Endothelial cell of umbilical vein (primary cell): Measurements from ENCODE around the gene COL20A1. TPM values are rescaled to one million over a fixed set of nuclear protein-coding genes. Genes with fewer than 3 reads are reported as not detected.

Source experiments
- BruUV-seq: library from RNA; stranded (reverse); fragments of 400-500 nt; replicated peaks from 2 replicates; lab custom pipeline; 2021; lab: Mats Ljungman, UMichigan
- CTCF ChIA-PET: fragments of 300-600, 350-600 bp; sonication (Branson Sonifier 250); formaldehyde crosslinking; loops from one replicate; lab custom pipeline; 2021; ENCODE audit warnings: antibody characterized with exemption, inconsistent platforms; lab: Charles Lee
- POLR2A ChIA-PET: fragments of 300-600, 350-600 bp; sonication (Branson Sonifier 250); formaldehyde crosslinking; loops from one replicate; lab custom pipeline; 2021; ENCODE audit warnings: antibody characterized with exemption, inconsistent platforms; lab: Charles Lee
- DNase-seq: peaks from one replicate; pipeline ENCODE4 v3.0.0-alpha.2; 2011; ENCODE audit warnings: low read depth, low spot score
- FAIRE-seq: peaks from 2 replicates; lab custom pipeline; 2011; peaks lifted over from hg19 to GRCh38; lab: Jason Lieb, UNC
- H2AFZ ChIP-seq: 2 replicates; pipeline ENCODE4 v1.6.0; 2012; ENCODE audit warnings: low read depth, low read length, control low read depth, inconsistent platforms
- H3K27ac ChIP-seq: 2 replicates; pipeline ENCODE4 v1.5.1; 2011; ENCODE audit warnings: low read depth, mild to moderate bottlenecking, control low read depth, low read length, moderate library complexity; ENCODE audit not compliant: insufficient read depth
- H3K27me3 ChIP-seq, 2 experiments: 2 replicates each; pipeline versions ENCODE4 v1.6.0 to v1.6.1; 2011; ENCODE audit warnings: low read length in 2 of 2, mixed read lengths in 1 of 2; ENCODE audit not compliant: control insufficient read depth in 2 of 2, insufficient read depth in 2 of 2
- H3K36me3 ChIP-seq, 2 experiments: 2 replicates in 1 of 2; 3 replicates in 1 of 2; pipeline ENCODE4 v1.5.1; 2011; ENCODE audit warnings: low read length in 2 of 2, mild to moderate bottlenecking in 1 of 2, moderate library complexity in 1 of 2; ENCODE audit not compliant: control insufficient read depth in 2 of 2, insufficient read depth in 2 of 2; ENCODE audit errors: extremely low read depth in 1 of 2
- H3K4me1 ChIP-seq: 3 replicates; pipeline ENCODE4 v1.5.1; 2011; ENCODE audit warnings: mild to moderate bottlenecking, low read length; ENCODE audit not compliant: control insufficient read depth, insufficient read depth; ENCODE audit errors: extremely low read depth
- H3K4me2 ChIP-seq: 2 replicates; pipeline ENCODE4 v1.6.1; 2011; ENCODE audit warnings: low read length, control low read depth, mixed read lengths; ENCODE audit not compliant: insufficient read depth
- H3K4me3 ChIP-seq, 3 experiments: fragments of 200-600 bp in 1 of 3; sonication (generic), shearing (Covaris generic) in 1 of 3; replicated peaks in 1 of 3; 2 replicates each; pipeline ENCODE4 v1.5.1; 2011 to 2016; ENCODE audit warnings: control low read depth in 3 of 3, low read length in 3 of 3, mild to moderate bottlenecking in 2 of 3, inconsistent platforms in 1 of 3, low read depth in 1 of 3, moderate library complexity in 1 of 3; ENCODE audit not compliant: insufficient read depth in 1 of 3
- H3K79me2 ChIP-seq: 2 replicates; pipeline ENCODE4 v1.6.0; 2012; ENCODE audit warnings: low read length, inconsistent platforms; ENCODE audit not compliant: control insufficient read depth, insufficient read depth
- H3K9ac ChIP-seq: replicated peaks from 2 replicates; pipeline ENCODE3; 2011; ENCODE audit warnings: low read length, control low read depth; ENCODE audit not compliant: insufficient read depth; ENCODE audit errors: extremely low read depth
- H3K9me1 ChIP-seq: replicated peaks from 3 replicates; pipeline ENCODE4 v1.6.0; 2011; ENCODE audit warnings: mild to moderate bottlenecking, low read length; ENCODE audit not compliant: control insufficient read depth, insufficient read depth; ENCODE audit errors: extremely low read depth
- H3K9me3 ChIP-seq: replicated peaks from 2 replicates; pipeline ENCODE4 v1.5.1; 2012; ENCODE audit warnings: low read length, inconsistent platforms; ENCODE audit not compliant: control insufficient read depth, insufficient read depth
- H4K20me1 ChIP-seq: replicated peaks from 2 replicates; pipeline ENCODE3; 2011; ENCODE audit warnings: mild to moderate bottlenecking, low read length; ENCODE audit not compliant: control insufficient read depth, insufficient read depth; ENCODE audit errors: extremely low read depth
- CTCF ChIP-seq, 2 donors: IDR thresholded peaks; 1 replicate in 1 of 2; 2 replicates in 1 of 2; pipeline ENCODE4 v1.5.1; 2011; ENCODE audit warnings: low read length in 2 of 2, mild to moderate bottlenecking in 2 of 2, moderate library complexity in 2 of 2, control low read depth in 1 of 2, inconsistent platforms in 1 of 2, low read depth in 1 of 2; ENCODE audit not compliant: insufficient read depth in 1 of 2; ENCODE audit errors: extremely low read depth in 1 of 2
- EZH2 ChIP-seq: IDR thresholded peaks from 2 replicates; pipeline ENCODE4 v1.6.1; 2012; ENCODE audit warnings: borderline replicate concordance, low read depth, mild to moderate bottlenecking, moderate library complexity, low read length, inconsistent platforms; ENCODE audit not compliant: severe bottlenecking
- FOS ChIP-seq: IDR thresholded peaks from 2 replicates; pipeline ENCODE4 v1.6.1; 2011; ENCODE audit warnings: mild to moderate bottlenecking, low read length, moderate library complexity, borderline replicate concordance; ENCODE audit not compliant: insufficient read depth
- GATA2 ChIP-seq: IDR thresholded peaks from 2 replicates; pipeline ENCODE4 v1.7.0; 2011; ENCODE audit warnings: low read depth, mild to moderate bottlenecking, moderate library complexity, mixed read lengths, low read length; ENCODE audit not compliant: insufficient read length, insufficient read depth
- JUN ChIP-seq: IDR thresholded peaks from 2 replicates; pipeline ENCODE4 v1.6.1; 2011; ENCODE audit warnings: borderline replicate concordance, low read depth; ENCODE audit not compliant: insufficient read length, insufficient read depth
- MAX ChIP-seq: IDR thresholded peaks from 2 replicates; pipeline ENCODE4 v1.6.1; 2011; ENCODE audit not compliant: insufficient read depth, insufficient read length
- MYC ChIP-seq: IDR thresholded peaks from one replicate; pipeline ENCODE4 v1.6.1; 2011; ENCODE audit warnings: mild to moderate bottlenecking, low read depth, low read length
- POLR2A ChIP-seq: IDR thresholded peaks from 2 replicates; pipeline ENCODE4 v1.6.1; 2012; ENCODE audit warnings: low read depth, mild to moderate bottlenecking, control low read depth, low read length
- POLR2AphosphoS5 ChIP-seq: IDR thresholded peaks from 2 replicates; pipeline ENCODE4 v1.6.1; 2012; ENCODE audit warnings: low read depth, mild to moderate bottlenecking, control low read depth, low read length, moderate library complexity; ENCODE audit not compliant: insufficient read depth
- dilution Hi-C: fragments of 300-500 bp; cut with MboI; formaldehyde crosslinking; loops from one replicate; pipeline ENCODE4 v1.15.0; 2019; ENCODE audit warnings: low sequenced_read_pairs; ENCODE audit not compliant: extremely low pct_ligation_motif_present
- intact Hi-C: fragments of 100-400 bp; cut with micrococcal nuclease; formaldehyde crosslinking; loops from one replicate; pipeline ENCODE4 v1.10.0; 2022
- polyA plus RNA-seq, 4 experiments: library from polyadenylated mRNA; depleted of rRNA in 3 of 4; stranded (reverse) in 3 of 4; unstranded in 1 of 4; fragments of >200 nt; gene quantifications; 2 replicates each; pipeline versions ENCODE4 v1.2.1 to v1.2.3, GENCODE V29; 2011 to 2012; ENCODE audit warnings: missing spikeins in 1 of 4
- total RNA-seq: library from RNA; stranded (reverse); gene quantifications from 2 replicates; pipeline ENCODE4 v1.2.3, GENCODE V29; 2021

COL20A1 gene
- total and polyA plus RNA-seq, 2 donors (not counting 3 experiments of a cell fraction or from before 2014, with no cell fraction given), result not detected

GRCh38 chr20:63351326-63351700 lies 58.3 kb downstream of the COL20A1 start:
- no peaks in the 10 kb centered on the region for H3K79me2 ChIP-seq
- intact Hi-C loops, result no loop called here
- H2AFZ ChIP-seq, result no peak overlapping the region
- ChIA-PET POLR2A (no interaction called here), CTCF (no interaction called here)
- no peak overlapping the region for H3K4me3 ChIP-seq
- no peaks in the 10 kb centered on the region for H3K9me3 ChIP-seq
- no peak overlapping the region for H3K27ac ChIP-seq
- no peak overlapping the region for H3K4me2 ChIP-seq
- no peak for TF ChIP-seq JUN
- no peak overlapping the region for H3K9ac ChIP-seq
- no peaks in the 10 kb centered on the region for H3K36me3 ChIP-seq
- H3K9me1 ChIP-seq, result no peaks in the 10 kb centered on the region
- H3K4me1 ChIP-seq, result no peaks in the 10 kb centered on the region
- H4K20me1 ChIP-seq, result no peaks in the 10 kb centered on the region
- no peak for FAIRE-seq
- H3K27me3 ChIP-seq, result no peaks in the 10 kb centered on the region
- BruUV-seq, result no TSS peak
- no peak for DNase-seq
- dilution Hi-C loops, result no loop called here

GRCh38 chr20:63351811-63352591 lies 59.0 kb downstream of the COL20A1 start:
- TF ChIP-seq CTCF (IDR thresholded peaks at IDR 0.05; ENCODE audit: extremely low read depth in 1 of 2, insufficient read depth in 1 of 2, low read depth in 1 of 2, low read length in 2 of 2) (no peak), POLR2AphosphoS5 (no peak), FOS (no peak), MYC (no peak), JUN (no peak), GATA2 (no peak), POLR2A (no peak), MAX (no peak), EZH2 (no peak)
- POLR2A ChIA-PET, result no interaction called here
- H2AFZ ChIP-seq, result no peak overlapping the region
- H3K9me1 ChIP-seq, result no peaks in the 10 kb centered on the region
- DNase-seq, result no peak
- no peaks in the 10 kb centered on the region for H3K4me1 ChIP-seq
- no peaks in the 10 kb centered on the region for H4K20me1 ChIP-seq
- no peaks in the 10 kb centered on the region for H3K79me2 ChIP-seq
- H3K27me3 ChIP-seq, result no peaks in the 10 kb centered on the region
- BruUV-seq, result no TSS peak
- H3K36me3 ChIP-seq, result no peaks in the 10 kb centered on the region
- no peak overlapping the region for H3K4me3 ChIP-seq
- no peak overlapping the region for H3K4me2 ChIP-seq
- CTCF ChIA-PET, result no interaction called here
- intact Hi-C loops (no loop called here), dilution Hi-C loops (no loop called here)
- H3K9me3 ChIP-seq, result no peaks in the 10 kb centered on the region
- FAIRE-seq, result no peak
- no peak overlapping the region for H3K27ac ChIP-seq
- H3K9ac ChIP-seq, result no peak overlapping the region
